ENCODE data around the gene SPESP1. TPM values are rescaled to one million over a fixed set of nuclear protein-coding genes. Genes with fewer than 3 reads are reported as not detected.

SPESP1 gene
- total and polyA plus RNA-seq, 2 of the 8 experiments (the other 6 are each of a cell fraction or from before 2014, with no cell fraction given) = not detected

- no peak for FAIRE-seq
- POLR2A ChIA-PET (ENCODE audit: partially characterized antibody) = no interaction called here
- TF ChIP-seq SIN3A (conservative IDR thresholded peaks at IDR 0.05 in 1 of 2, IDR thresholded peaks at IDR 0.05 in 1 of 2; ENCODE audit: low read depth in 1 of 2, low read length in 2 of 2) (no peak), BACH1 (IDR thresholded peaks at IDR 0.05; ENCODE audit: low read length) (no peak), CREB1 (IDR thresholded peaks at IDR 0.05) (no peak), RXRA (IDR thresholded peaks at IDR 0.05; ENCODE audit: insufficient read depth, low read depth, low read length) (no peak), JUND (IDR thresholded peaks at IDR 0.05; ENCODE audit: low read length) (no peak), GTF2F1 (IDR thresholded peaks at IDR 0.05; ENCODE audit: borderline replicate concordance, low read depth, low read length) (no peak), POLR2A (IDR thresholded peaks at IDR 0.05; ENCODE audit: control extremely low read depth in 1 of 2, low read depth in 2 of 2, low read length in 2 of 2) (no peak)
These were observed 59.4 kb downstream of the SPESP1 start for GRCh38 chr15:68989541-68990230.

More at GRCh38 chr15:68989541-68990230, 59.4 kb downstream of the SPESP1 start:
- CTCF ChIA-PET (ENCODE audit: partially characterized antibody) = interaction anchor here (0.7 to 1.5 kb wide), 3 partner anchors 9 to 42 kb away, joined by 3 to 8 read pairs (median 3); no protein-coding TSS in a partner anchor
- no peak for DNase-seq (ENCODE audit: low read depth in 1 of 2, low spot score in 2 of 2)
- no peak overlapping the region for H3K23ac ChIP-seq (ENCODE audit: insufficient read length)
- H3K4me2 ChIP-seq (ENCODE audit: insufficient read depth in 1 of 2, low read depth in 2 of 2, low read length in 2 of 2) = peak overlapping the region in 1 of 2 experiments; percentile 28; a peak in 1 of 4 replicates
- H2AFZ ChIP-seq (ENCODE audit: low read length) = no peak overlapping the region
- H3K56ac ChIP-seq (replicated peaks; ENCODE audit: insufficient read length, low read depth, low read length) = no peak overlapping the region
- H2BK120ac ChIP-seq (replicated peaks; ENCODE audit: low read depth, low read length) = no peak overlapping the region
- no peak overlapping the region; the same call in 1 of the 2 replicates for H2BK20ac ChIP-seq (ENCODE audit: low read length)
- no peaks in the 10 kb centered on the region; a peak in 1 of 8 replicates for H3K36me3 ChIP-seq (ENCODE audit: control insufficient read depth in 2 of 4, insufficient read depth in 4 of 4, low read length in 3 of 4)
- H3K4me1 ChIP-seq (replicated peaks in 1 of 4; ENCODE audit: control insufficient read depth in 3 of 4, insufficient read depth in 4 of 4, low read length in 3 of 4) = peaks cover 5 to 12% (median 8%) of the 10 kb centered on the region in 4 experiments; a peak in 6 of 7 replicates
- no peak overlapping the region; the same call in 1 of the 2 replicates for H2AK5ac ChIP-seq (ENCODE audit: low read depth, low read length)
- 0 out of 4 replicates have a peak, but pooled peaks cover 2 to 6% of the 10 kb centered on the region in 2 experiments for H3K9me3 ChIP-seq (ENCODE audit: insufficient read depth in 2 of 2, low read depth in 1 of 2, low read length in 1 of 2)
- H2BK15ac ChIP-seq (ENCODE audit: low read length) = peak overlapping the region; percentile 53; the same call in 1 of the 2 replicates
- H3K23me2 ChIP-seq (ENCODE audit: low read depth, low read length) = no peaks in the 10 kb centered on the region
- 0 out of 7 replicates have a peak, but pooled peaks cover 0 to 2% (median 0%) of the 10 kb centered on the region in 4 experiments for H3K27me3 ChIP-seq (replicated peaks in 1 of 4; ENCODE audit: control insufficient read depth in 3 of 4, extremely low read depth in 1 of 4, insufficient read depth in 3 of 4, low read length in 3 of 4)
- no peak overlapping the region for H4K8ac ChIP-seq (ENCODE audit: extremely low read depth, insufficient read depth, low read length)
- no peak overlapping the region for H3K18ac ChIP-seq (ENCODE audit: extremely low read depth, low read length)
- H3K14ac ChIP-seq (ENCODE audit: insufficient read length) = no peak overlapping the region
- H3K9ac ChIP-seq (replicated peaks in 1 of 4; ENCODE audit: extremely low read depth in 1 of 4, low read depth in 3 of 4, low read length in 3 of 4) = no peak overlapping the region
- H4K20me1 ChIP-seq (replicated peaks in 1 of 2; ENCODE audit: control insufficient read depth in 1 of 2, insufficient read depth in 2 of 2, low read length in 2 of 2) = no peaks in the 10 kb centered on the region
- no peak overlapping the region for H2BK12ac ChIP-seq (ENCODE audit: low read depth, low read length)
- peak overlapping the region; percentile 24 for H3K4ac ChIP-seq (replicated peaks; ENCODE audit: insufficient read length, low read depth, low read length)
- no peaks in the 10 kb centered on the region for H3K79me2 ChIP-seq (ENCODE audit: control insufficient read depth in 1 of 2, insufficient read depth in 2 of 2, low read length in 2 of 2)
- no peak overlapping the region for H3K4me3 ChIP-seq (ENCODE audit: extremely low read depth in 1 of 4, insufficient read depth in 2 of 4, low read depth in 3 of 4, low read length in 4 of 4)
- no peak overlapping the region for H2BK5ac ChIP-seq (ENCODE audit: low read depth, low read length)
- peak overlapping the region; percentile 49 for H4K91ac ChIP-seq (replicated peaks; ENCODE audit: insufficient read length, low read length)
- 92% methylated on average over 2 of the region's 2 CpGs; no CpG with 5 or more reads in 1 of the 2 experiments for WGBS, 2 experiments (ENCODE audit: extremely low coverage in 1 of 2, insufficient coverage in 1 of 2, insufficient read length in 1 of 2, insufficient replicate concordance in 2 of 2, low coverage in 1 of 2, low lambda C conversion rate in 2 of 2, missing lambda C conversion rate in 1 of 2)
- no peak overlapping the region for H4K5ac ChIP-seq (ENCODE audit: insufficient read length, low read depth, low read length)
- H3K79me1 ChIP-seq (ENCODE audit: low read depth, low read length) = no peaks in the 10 kb centered on the region
- no peak overlapping the region for H3K27ac ChIP-seq (ENCODE audit: low read depth, low read length)
